Tibial nerve (tissue), 4 donors: ENCODE measurements around the gene KCTD7.

Experiments used
- CTCF ChIP-seq, 5 experiments: fragments of 200-600 bp in 3 of 5; fragments of 450-650 bp in 2 of 5; sonication (generic) in 3 of 5; IDR thresholded peaks; one replicate each; pipeline ENCODE4 v1.5.1; 2016 to 2019; ENCODE audit warnings: antibody characterized with exemption in 5 of 5, mild to moderate bottlenecking in 3 of 5, moderate library complexity in 2 of 5
- EP300 ChIP-seq, 2 donors: sonication (generic); formaldehyde crosslinking; IDR thresholded peaks; one replicate each; pipeline ENCODE4 v1.6.1; 2017; ENCODE audit warnings: antibody characterized with exemption in 2 of 2, mild to moderate bottlenecking in 1 of 2

GRCh38 chr7:66642932-66643331, 14.3 kb downstream of the KCTD7 start:
- TF ChIP-seq CTCF (IDR thresholded peaks at IDR 0.05) (no peak), EP300 (IDR thresholded peaks at IDR 0.05) (no peak)
